Ishikawa (cell line): ENCODE data around the gene CHST12.

Source experiments
- CEBPB ChIP-seq: IDR thresholded peaks from 2 replicates; pipeline ENCODE4 v1.6.1; 2012
- CREB1 ChIP-seq: IDR thresholded peaks from 2 replicates; pipeline ENCODE4 v1.6.1; 2012; ENCODE audit warnings: low read depth
- EP300 ChIP-seq: IDR thresholded peaks from 2 replicates; pipeline ENCODE4 v1.6.1; 2012; ENCODE audit warnings: borderline replicate concordance
- MAX ChIP-seq: IDR thresholded peaks from 2 replicates; pipeline ENCODE4 v1.6.1; 2012
- RAD21 ChIP-seq: IDR thresholded peaks from 2 replicates; pipeline ENCODE4 v1.6.1; 2012; ENCODE audit warnings: low read depth
- REST ChIP-seq: IDR thresholded peaks from 2 replicates; pipeline ENCODE4 v1.6.1; 2012; ENCODE audit warnings: low read depth, mild to moderate bottlenecking
- TAF1 ChIP-seq: IDR thresholded peaks from 2 replicates; pipeline ENCODE4 v1.6.1; 2012; ENCODE audit warnings: low read depth, mild to moderate bottlenecking
- TCF12 ChIP-seq: IDR thresholded peaks from 2 replicates; pipeline ENCODE4 v1.6.1; 2012; ENCODE audit warnings: low read depth
- YY1 ChIP-seq: IDR thresholded peaks from 2 replicates; pipeline ENCODE4 v1.6.1; 2012; ENCODE audit warnings: low read depth

- TF ChIP-seq YY1 (no peak), EP300 (no peak), MAX (no peak), TCF12 (no peak; the same call in 1 of the 2 replicates), CREB1 (no peak), RAD21 (no peak), CEBPB (no peak), TAF1 (no peak), REST (no peak)
Measured at GRCh38 chr7:2355705-2356008, 47.8 kb upstream of the CHST12 start.
